Medulla oblongata (tissue), 1 donor: Measurements from ENCODE around the gene OPTC.
"Not testable (repeated sequence)": the region's sequence is repeated elsewhere in the genome, so short reads cannot be mapped to it uniquely, and the experiment has no call there.

Source experiments
- DNase-seq: peaks from one replicate; pipeline ENCODE4 v3.0.0-alpha.2; 2015; ENCODE audit errors: extremely low spot score

Gene OPTC, protein sequence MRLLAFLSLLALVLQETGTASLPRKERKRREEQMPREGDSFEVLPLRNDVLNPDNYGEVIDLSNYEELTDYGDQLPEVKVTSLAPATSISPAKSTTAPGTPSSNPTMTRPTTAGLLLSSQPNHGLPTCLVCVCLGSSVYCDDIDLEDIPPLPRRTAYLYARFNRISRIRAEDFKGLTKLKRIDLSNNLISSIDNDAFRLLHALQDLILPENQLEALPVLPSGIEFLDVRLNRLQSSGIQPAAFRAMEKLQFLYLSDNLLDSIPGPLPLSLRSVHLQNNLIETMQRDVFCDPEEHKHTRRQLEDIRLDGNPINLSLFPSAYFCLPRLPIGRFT

DNA sequence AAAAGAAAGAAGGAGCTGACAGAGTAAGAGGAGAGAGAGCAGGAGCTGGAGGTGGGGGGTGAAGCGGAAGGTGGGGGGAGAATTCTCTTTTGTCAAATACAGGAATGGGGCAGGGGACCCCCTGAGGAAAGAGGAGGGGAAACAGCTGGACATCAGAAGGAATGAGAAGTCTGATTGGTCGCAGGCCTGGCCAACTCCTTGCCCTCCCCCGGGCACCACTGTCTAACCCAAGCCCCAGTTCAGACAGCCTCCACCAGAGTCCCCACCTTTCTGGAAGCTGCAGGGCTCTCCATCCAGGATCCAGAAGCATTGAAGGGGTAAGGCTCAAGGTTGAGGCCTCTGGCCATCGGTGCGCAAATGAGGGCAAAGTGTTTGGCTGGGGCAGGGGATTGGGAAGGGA, at the start of gene OPTC:
TSS of gene OPTC (plus strand) at position 253 of the 400 bp plus-strand sequence. CDS start 1,853 bp downstream, outside the sequence.
- no peak for DNase-seq

DNA sequence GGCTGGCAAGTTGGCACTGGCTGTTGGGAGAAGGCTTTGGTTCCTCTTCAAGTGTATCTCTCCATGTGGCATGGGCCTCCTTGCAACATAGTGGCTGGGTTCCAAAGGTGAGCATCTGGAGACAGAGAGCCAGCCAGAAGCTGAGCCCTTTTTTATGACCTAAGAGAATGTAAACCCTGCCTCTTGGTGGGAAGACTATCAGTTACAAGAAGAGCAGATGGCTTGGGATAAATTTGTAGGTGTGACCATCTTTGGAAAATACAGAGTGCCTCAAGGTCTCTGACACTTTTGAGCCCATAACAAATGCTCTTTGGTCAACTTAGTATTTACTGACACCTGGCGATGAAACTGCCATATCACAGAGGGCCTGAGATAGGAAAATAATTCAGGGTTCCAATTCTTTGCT, 49.8 kb upstream of the OPTC start:
- DNase-seq = no peak

DNA sequence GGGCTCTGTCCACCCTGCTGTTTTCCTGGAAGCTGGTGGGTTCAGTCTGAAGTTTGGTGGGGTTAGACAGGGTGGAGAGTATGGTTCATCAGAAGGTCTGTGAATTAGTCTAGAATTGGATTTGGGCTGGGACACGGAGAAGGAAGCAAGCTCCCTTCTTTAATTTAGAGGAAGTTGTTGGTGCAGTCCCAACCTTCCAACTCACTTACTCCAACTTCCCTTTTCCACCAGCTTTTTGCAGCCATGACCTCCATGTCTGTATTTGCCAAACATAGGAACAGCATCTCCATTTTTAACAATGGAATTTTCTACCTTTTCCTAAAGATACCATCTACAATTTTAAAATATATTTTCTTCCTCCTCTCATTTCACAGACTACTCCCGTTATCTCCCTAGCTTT, 46.8 kb upstream of the OPTC start:
- peak; percentile 26 for DNase-seq

DNA sequence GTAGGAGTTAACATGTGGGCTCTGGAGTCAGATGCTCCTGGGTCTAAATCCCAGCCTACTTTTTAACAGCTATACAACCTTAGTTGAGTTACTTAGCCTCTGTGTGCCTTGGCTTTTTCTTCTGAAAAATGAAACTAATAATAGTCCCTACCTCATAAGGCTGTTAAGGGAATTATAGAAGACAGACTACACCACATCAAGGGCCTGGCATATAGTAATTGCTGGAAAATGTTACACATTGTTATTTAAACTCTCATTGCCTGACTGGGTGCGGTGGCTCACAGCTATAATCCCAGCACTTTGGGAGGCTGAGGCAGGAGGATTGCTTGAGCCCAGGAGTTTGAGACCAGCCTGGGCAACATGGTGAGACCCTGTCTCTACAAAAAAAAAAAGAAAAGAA, 46.4 kb upstream of the OPTC start:
- DNase-seq = not testable (repeated sequence)

DNA sequence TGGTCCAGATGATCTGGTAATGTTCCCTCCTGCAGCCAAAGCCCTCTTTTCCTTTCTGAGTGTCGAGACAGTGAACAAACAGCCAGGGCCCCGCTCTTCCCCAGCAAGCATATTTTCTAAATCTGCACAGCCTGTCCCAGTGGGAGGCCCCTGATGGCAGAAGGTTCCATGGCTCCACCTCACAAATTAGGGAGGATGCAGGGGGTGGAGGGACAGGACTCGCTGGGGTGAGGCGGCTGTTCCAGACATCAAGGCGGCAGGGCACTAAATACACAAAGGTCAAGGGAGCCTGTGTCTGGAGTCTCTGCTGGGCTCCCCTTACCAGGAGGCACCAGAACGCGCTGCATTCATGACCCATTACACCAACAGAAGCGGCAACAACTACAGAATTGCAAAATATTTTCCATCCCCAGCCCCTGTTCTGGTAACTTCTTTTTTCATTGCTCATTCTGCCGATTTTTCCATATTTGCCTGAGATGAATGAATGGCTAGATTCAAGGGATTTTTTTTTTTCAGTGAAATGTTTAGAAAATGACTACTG, 45.4 kb upstream of the OPTC start:
- no peak for DNase-seq

DNA sequence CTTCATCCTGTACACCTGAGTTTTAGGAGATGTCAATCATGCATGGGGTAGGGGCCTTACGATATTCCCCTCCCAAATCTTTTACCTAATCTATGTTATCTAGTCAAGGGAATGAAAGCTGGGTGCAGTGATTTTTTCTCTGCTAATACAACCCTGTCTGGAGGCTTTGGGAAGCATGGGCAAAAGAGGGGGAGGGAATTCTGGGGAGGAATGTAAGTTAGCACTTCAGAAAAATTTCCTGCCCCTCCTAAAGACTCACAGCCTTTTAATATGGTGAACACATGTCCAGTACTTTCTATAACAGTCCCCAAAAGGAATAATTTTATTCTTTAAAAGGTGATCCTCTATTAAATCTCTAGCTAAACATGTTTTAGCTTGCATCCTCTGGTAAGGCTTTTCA, 44.0 kb upstream of the OPTC start:
- no peak for DNase-seq

DNA sequence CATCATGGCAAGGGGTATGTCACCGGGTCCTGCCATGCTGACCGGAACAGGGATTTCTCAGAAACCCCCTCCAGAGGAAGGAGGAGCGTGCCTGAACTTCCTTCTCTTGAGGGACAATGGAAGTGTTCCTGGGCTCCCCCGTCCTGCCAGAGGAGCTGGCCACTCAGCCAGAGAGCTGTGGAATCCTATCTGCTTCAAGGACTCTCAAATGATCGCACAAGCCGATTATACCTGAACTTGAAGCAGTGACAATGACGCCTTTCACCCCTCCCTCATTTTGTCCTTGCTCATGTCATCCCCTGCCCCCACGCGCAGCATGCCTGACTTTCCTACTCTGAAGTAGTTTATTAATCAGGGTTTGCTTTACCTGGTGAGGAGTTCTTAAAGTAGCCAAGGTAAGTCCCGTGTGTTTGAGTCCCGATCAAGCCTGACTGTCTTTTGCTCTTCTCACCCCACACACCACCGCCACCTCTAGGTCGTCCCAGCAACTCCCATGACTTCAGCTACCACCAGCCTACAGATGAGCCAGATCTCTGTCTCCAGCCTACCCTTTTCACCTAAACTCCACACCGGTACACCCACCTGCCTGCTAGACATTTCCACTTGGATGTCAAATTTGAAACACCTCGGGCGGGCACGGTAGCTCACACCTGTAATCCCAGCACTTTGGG, 43.3 kb upstream of the OPTC start:
- DNase-seq = no peak

DNA sequence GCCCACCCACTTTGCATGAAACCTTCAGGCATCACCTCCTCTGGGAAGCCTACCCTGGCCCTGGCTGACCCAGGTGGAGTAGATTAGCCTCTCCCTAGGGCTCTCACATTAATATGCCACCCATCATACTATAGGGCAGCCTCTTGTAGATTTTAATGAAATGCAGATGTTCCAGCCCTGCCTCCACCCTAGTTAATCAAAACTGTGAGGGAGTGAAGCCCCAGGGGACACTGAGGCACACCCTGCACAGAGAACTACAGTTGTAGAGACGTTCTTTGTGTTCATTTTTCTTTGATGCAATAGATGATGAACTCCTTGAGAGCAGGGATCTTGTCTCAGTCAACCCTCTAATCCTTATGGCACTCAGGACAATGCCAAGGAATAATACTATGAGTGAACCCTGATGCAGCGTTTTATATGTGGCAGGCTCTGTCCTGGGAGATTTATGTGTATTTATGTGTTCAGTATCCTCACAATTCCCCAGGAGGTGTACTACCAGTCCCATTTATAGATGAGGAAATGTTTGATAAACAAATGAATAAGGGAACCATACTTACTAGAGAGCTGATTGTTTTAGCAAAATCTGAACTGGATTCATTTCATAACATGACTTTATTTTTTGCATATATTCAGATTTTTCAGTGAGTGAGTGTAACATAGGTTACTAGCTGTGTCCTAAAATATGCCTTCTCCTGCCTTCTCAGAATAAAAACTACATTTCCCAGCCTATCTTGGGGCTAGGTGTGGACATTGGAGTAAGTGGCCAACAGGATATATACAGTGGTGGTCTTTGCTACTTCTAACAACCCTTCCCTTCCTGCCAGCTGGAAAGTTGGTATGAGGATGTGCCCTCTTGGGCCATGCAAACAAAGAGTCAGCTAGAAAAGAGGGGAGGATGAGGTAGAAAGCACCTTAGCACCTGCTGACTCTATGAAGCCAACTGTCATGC, 41.8 kb upstream of the OPTC start:
- DNase-seq = no peak

DNA sequence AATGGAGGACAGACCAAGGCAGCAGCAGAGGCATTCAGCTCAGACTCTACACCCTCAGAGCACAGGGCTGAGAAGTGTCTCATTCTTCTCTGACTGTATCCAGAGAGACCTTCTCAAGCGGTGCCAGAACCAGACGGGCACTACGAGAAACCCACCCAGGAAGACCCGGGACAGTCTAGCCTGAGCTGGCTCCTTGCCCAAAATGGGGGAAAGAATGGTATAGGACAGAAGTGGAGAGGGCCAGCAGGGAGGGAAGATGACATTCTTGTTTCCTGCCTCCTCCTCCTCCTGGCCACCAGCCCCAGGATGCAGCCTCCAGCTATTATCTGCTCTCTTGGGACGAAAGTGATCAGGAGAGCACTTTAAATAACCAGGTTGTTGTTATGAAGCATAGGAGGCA, 40.9 kb upstream of the OPTC start:
- no peak for DNase-seq

DNA sequence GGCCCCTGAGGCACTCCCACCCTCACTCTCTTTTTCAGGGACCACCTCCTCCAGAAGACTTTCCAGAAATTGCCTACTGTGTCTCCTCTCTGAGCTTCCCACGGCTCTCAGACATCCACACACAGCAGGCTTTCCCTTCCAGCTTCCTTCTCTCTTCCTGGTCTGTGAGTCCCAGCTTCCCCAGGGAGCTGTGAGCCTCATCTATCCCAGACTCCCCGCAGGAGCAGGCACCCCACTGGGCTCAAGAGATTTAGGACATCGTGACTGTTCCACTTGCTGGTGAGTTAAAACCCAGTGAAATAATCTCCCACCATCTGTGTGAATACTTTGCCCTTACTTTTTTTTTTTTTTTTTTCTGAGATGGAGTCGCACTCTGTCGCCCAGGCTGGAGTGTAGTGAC, 40.3 kb upstream of the OPTC start:
- DNase-seq = no peak

DNA sequence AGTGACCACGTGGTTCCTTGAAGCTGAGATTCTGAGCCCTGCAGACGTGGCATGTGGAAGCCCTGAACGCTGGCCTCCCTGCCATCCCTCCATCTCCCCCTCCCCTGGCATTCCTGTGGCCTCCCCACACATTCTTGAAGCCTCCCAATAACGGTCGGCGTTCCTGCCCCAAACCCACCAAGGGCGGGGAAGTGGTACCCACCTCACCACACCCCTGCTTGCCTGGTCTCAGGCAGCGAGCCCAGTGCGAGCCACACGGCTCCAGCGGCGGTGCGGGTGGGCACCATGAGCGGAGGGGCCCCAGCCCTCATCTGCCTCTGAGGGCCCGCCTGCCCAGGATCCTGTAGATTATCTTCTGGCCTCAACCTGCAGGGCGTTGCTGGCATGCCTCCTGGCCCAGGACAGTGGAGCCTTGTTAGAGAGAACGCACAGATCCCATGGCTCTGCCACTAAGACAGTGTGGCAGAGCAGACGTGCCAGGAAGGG, 38.9 kb upstream of the OPTC start:
- no peak for DNase-seq

DNA sequence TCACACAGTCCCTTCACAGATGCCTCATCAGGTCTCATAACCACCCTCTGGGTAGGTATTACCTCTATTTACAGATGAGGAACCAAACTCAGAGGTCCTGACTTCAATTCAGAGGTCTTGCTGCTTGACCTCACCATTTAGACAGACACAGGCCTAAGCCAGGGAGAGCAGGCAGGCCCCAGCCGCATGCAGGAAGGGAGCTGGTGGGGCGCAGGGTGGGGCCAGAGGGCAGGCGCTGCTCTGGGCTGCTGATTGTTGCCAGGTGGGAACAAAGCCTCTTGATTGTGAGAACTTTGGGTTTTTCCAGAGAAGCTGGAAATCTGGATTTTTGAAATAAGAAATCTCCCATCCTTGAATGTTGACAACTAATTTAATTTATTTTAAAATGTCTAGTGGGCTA, 38.2 kb upstream of the OPTC start:
- no peak for DNase-seq

DNA sequence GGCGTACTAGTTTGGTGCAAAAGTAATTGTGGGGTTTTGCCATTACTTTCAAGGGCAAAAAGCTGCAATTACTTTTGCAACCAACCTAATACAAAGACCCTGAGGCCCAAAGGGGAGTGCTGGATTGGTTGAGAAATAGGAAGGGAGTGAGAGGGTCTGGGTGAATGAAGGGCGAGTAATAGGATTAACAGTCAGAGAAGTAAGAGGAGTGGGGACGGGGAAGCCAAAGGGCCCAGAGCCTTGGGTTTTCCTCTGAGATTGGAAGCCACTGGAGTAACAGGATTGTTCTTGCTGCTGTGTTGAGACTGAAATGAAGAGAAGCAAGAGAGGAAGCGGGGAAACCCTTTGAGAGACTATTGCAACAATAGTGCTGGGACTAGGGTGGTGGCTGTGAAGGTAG, 37.4 kb upstream of the OPTC start:
- no peak for DNase-seq

DNA sequence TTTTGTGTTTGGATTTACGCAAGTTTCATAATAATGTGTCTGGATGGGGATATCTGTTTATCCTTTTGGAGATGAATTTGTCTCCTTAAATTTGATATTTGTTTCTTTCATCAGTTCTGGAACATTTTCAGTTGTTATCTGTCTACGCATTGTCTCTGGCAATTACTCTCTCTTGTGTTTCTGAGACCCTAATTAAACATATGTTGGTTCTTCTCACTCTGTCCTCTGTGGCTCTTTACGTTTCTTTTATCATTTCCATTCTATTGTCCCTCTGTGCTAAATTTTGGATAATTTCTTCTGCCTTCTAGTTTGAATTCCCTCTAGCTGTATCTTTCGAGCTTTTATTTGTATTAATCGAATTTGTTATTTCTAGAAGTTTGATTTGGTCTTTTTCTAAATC, 35.9 kb upstream of the OPTC start:
- DNase-seq = no peak

DNA sequence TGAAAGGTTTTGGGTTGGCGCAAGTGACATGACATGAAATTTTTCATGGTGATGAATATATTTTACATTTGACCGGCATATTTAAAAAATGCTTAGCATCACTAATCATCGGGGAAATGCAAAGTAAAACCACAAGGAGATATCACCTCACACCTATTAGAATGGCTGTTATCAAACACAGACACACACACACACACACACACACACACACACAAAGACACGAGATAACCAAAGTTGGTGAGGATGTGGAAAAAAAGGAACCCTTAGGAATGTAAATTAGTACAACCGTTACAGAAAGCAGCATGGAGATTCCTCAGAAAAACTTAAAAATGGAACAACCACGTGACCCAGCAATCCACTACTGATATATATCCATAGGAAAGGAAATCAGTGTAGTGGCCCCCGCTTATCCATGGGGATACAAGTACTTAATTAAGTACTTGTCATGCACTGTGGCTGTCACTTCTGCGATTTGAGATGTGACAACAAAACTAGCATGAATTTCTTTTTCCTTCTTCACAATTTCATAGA, 34.2 kb upstream of the OPTC start:
- no peak for DNase-seq

DNA sequence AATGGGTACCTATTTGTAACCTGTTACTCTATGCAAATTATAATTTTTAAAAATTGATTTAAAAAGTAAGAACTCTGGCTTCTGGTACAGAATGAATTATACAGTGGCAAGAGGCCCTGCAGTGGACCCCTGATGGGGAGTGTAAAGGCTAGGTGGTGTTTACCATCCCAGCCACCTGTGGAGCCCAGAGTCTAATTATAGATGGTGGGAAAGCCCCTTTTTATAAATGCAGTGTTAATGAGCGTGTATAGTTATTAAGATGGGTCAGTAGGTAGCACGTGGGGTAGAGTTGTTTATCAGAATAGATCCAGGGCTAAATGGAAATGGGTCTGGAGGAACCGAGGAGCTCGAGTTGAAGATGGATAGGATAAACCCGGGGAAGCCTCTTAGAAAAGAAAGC, 32.2 kb upstream of the OPTC start:
- no peak for DNase-seq

DNA sequence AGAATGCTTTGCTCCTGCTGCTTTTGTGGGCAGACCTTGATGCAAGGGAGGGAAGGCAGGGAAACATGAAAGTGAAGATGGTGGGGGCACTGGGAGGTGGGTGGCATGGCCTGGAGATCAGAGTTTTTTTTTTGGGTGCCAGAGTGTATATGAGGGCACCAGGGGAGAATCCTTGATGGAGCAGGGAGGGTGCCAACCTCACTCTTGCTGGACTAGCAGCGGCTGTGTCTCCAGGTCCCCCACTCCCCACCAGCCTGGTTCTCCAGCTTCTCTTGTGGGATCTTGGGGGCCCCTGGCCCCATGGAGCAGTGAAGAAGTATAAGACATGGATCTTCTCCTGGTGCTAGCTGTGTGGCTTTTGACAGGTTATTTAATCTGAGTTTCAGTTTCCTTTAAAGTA, 31.8 kb upstream of the OPTC start:
- DNase-seq = no peak

DNA sequence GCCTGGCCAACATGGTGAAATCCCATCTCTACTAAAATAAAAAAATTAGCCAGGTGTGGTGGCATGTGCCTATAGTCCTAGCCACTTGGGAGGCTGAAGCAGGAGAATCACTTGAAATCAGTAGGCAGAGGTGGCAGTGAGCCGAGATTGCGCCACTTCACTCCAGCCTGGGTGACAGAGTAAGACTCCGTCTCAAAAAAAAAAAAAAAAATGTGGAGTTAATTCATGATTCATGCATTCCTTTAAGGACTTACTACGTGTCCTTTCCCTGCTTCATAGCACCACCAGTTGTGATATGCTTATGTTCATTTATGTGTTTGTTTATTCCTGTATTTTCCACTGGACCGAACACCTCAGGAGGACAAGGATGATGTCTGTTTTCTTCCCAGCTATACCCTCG, 31.1 kb upstream of the OPTC start:
- no peak for DNase-seq

DNA sequence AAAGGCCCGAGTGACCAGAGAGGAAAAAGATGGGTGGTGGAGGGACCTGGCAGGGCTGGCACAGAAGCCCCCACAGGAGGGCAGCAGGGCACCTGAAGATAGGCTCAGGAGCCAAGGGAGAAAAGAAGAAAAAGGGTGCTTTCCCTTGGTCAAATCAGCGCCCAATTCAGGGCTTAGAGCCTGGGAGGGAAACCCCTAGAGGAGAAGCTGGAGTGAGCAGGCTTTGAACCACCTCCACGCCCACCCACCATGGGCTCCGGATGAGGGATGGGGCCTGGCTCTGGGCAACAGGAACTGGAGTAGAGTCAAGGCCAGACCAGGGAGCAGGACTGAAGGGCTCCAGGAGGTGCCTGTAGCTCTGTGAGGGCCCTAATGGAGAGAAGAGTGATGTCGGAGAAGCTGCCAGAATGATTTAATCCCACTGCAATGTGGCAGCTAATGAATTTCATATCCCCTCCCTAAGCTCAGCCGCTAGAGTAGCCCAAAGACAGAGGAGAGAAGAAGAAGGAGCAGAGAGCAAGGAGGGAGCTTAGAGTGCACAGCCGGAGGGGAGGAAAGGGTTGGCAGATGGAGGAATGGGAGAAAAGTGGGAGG, 30.4 kb upstream of the OPTC start:
- no peak for DNase-seq

DNA sequence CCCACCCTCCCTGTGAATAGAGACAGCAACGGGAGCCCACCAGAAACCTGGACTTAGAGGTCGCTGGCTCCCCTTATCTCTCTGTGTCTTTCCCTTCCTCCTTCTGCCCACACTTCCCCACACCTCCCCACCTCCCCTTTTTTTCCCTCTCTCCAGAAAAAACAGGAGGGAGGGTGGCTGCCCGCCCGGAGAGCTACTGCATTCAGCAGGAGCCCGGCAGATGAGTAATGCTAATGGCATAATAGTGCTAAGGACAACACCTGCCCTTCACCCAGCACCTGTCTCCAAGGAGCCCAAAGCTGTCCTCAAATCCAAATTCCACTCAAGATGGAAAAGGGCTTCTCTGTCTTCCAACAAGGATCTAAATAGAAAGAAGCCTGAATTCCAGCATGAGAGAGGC, 29.7 kb upstream of the OPTC start:
- no peak for DNase-seq

DNA sequence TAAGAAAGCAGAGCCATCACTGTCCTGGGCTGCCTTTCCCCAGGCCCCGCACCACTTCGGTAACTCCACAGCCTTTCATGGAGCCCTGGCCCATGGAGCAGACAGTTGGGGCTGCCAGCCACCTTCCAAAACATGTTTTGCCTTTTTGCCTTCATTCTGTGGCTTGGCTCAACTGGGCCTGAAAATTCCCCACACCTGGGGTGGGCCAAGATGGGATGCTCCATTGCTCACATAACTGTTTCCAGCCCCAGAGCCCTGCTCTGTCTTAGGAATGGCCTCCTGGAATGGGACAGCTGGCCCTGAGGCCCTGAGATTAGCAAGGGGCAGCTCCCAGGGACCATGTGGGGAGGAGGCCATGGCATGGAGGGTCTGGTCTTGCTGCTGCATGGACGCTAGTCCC, 29.2 kb upstream of the OPTC start:
- DNase-seq = no peak
